AG20443 (cell line): ENCODE measurements around the gene LYPD4.
"Not testable (repeated sequence)": the region's sequence is repeated elsewhere in the genome, so short reads cannot be mapped to it uniquely, and the experiment has no call there.

ENCODE experiments used
- DNase-seq: peaks from one replicate; pipeline ENCODE4 v3.0.0; 2012; ENCODE audit warnings: low spot score, mixed read lengths

The LYPD4 gene

GRCh38 chr19:41799444-41800000 lies 45.0 kb downstream of the LYPD4 start:
- DNase-seq = no peak

GRCh38 chr19:41796901-41797300 lies 47.6 kb downstream of the LYPD4 start:
- no peak for DNase-seq

GRCh38 chr19:41796362-41796761 lies 48.1 kb downstream of the LYPD4 start, which contains the start of gene CEACAM3:
CEACAM3 (plus strand) TSS chr19:41796587; CDS start chr19:41796678, 91 bp downstream.
- DNase-seq = no peak

- DNase-seq = no peak
Measured at GRCh38 chr19:41795031-41795461, 49.4 kb downstream of the LYPD4 start.

DNA sequence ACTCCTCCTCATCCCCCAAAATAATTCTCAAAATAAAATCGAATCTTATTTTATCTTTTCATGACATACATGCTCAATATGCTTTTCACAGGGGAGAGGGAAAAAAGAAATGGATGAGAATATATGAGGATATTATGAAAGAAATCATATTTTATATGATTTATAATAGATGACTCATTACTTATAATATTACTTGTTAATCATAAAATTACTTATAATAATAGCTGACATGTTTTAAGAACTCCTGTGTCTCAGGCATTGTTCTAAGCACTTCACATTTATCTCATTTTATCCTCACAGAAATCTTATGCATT lies 51.1 kb downstream of the LYPD4 start:
- no peak for DNase-seq

- peak; percentile 68 for DNase-seq
Measured at GRCh38 chr19:41792513-41793413, 51.7 kb downstream of the LYPD4 start.

- not testable (repeated sequence) for DNase-seq
Measured at GRCh38 chr19:41789053-41789452, 55.4 kb downstream of the LYPD4 start.

DNA sequence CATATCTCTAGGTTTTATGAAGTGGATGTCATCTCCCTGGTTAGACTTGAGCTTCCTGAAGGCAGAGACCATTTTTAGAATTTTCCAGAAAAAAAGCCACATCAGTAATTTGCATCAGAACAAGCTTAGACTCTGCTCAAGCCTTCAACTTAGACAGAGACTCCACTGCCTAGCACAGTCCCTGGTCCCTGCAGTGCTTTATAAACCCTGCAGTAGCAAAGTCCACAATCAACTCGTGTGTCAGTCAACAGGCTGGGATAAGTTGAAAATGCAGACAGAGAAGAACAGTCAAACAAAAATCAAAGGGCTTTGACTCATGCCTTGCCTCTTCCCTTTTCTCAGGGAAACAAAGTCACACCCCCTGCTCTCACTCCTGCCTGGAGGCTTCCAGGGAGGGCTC lies 56.0 kb downstream of the LYPD4 start:
- not testable (repeated sequence) for DNase-seq
